KOPT-K1 (cell line): ENCODE results near the gene ATP1A3.
"Not testable (repeated sequence)": the region's sequence is repeated elsewhere in the genome, so short reads cannot be mapped to it uniquely, and the experiment has no call there.

ENCODE experiments used
- H3K27ac ChIP-seq: fragments of 200-600 bp; sonication (generic); 2 replicates; pipeline ENCODE4 v1.5.1; 2016; ENCODE audit warnings: antibody characterized with exemption, mild to moderate bottlenecking, low read depth, low read length; ENCODE audit not compliant: poor library complexity, severe bottlenecking
- H3K36me3 ChIP-seq: fragments of 200-600 bp; sonication (generic); 2 replicates; pipeline ENCODE4 v1.5.1; 2017; ENCODE audit warnings: antibody characterized with exemption, mild to moderate bottlenecking, low read length, moderate library complexity; ENCODE audit not compliant: insufficient read depth
- H3K9me3 ChIP-seq: fragments of 200-600 bp; sonication (generic); 2 replicates; pipeline ENCODE4 v1.5.1; 2017; ENCODE audit warnings: antibody characterized with exemption, low read length, mild to moderate bottlenecking; ENCODE audit not compliant: insufficient read depth, poor library complexity, severe bottlenecking

Gene ATP1A3

DNA sequence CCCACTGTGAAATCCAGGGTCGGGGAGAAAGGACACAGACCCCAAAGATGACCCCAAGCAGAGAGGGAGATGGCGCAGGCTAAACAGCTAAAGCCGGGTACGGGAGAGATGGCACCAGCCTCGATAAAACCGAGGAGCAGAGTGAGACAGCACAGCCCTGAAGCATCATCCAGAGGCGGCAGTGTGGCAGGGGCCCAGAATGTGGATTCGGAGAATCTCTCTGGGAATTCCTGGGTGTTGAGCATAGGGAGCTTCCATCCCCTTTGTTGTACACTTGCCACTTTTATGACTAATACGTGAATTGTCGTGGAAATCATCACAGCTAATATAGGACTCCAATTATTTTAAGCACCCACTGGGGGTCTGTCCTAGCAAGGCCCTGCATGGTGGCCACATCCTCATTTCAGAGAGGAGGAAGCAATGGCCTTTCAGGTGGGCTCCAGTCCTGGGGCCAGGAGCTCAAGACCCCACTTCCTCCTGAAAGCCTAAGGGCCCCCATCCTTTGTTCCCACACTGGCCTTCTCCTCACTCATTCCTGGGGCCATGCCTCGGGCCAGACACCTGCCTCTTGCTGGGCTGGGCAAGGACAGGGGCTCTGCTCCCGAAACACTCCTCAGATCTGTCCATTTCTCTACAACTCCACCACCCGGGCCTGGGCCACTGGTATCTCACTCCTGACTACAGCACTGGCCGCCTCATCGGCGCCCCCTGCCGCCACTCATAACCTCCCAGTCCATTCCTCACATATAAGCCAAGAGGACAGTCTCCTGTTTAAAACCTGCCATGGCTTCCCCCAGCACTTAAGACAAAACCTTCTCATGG is 29.3 kb upstream of the ATP1A3 start:
- Histone ChIP-seq H3K9me3 (no peaks in the 10 kb centered on the region), H3K27ac (no peak overlapping the region), H3K36me3 (no peaks in the 10 kb centered on the region)

DNA sequence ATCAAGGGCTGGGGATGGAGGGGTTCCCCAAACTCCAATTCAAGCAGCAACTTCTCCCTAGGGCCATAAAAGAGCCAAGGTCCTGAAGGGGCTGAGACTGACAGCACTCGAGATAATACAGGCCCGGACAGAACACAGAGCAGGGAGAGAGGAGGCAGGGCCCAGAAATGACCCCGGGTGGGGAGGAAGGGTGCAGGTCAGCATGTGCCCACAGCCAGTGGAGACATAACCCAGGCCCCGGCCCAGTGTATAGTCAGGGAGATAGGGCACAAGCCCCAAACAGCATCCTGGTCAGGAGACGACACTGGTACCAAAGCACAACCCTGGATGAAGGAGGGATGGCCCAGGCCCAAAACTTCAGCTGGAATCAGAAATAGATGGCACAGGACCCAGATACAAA is 28.6 kb upstream of the ATP1A3 start:
- Histone ChIP-seq H3K27ac (no peak overlapping the region), H3K9me3 (no peaks in the 10 kb centered on the region), H3K36me3 (no peaks in the 10 kb centered on the region)

DNA sequence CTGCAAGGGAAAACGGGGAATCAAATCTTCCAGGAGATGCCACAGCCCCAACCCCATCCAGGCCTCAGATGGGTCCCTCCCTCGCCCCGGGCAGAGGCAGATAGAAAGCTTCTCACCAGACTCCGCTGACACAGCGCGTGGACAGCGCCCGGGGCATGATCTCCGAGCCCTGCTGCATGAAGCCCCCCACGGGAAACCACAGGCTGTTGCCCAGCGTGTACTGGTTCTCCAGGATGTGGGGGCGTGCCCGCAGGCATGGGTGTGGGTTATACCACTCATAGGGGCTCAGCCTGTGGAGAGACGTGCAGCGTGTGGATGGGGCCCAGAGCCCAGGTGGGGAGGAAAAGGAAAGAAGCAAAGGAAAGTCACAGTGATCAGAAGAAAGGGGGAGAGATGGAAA is 27.2 kb upstream of the ATP1A3 start:
- no peaks in the 10 kb centered on the region for H3K9me3 ChIP-seq
- H3K27ac ChIP-seq: no peak overlapping the region
- no peaks in the 10 kb centered on the region for H3K36me3 ChIP-seq

DNA sequence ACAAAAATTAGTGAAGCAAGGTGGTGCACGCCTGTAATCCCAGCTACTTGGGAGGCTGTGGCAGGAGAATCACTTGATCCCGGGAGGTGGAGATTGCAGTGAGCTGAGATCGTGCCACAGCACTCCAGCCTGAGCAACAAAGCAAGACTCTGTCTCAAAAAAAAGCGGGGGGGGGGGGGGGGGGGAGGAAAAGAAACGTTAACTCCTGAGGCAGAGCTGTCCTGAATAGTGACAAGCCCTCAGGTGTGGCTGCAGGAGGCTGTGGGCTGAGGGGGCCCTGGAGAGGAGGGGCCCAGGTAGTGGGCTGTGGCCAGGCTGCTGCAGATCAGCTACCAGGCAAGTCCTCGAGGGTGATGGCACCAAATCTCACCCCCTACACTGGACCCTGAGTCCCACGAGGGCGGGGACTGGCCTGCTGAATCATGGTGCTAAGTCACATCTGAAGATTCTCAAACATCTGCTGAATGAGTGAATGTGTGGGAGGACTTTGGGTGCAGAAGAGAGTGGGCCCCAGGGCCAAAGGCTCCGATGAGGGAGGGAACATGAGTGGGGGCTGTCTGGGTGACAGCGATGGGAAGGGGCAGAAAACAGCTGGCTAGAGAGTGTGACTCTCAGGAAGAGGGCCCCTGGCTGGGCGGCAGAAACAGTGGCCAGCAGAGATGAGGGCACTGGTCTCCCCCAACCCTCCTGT is 24.6 kb upstream of the ATP1A3 start:
- Histone ChIP-seq H3K36me3 (no peaks in the 10 kb centered on the region), H3K27ac (no peak overlapping the region), H3K9me3 (no peaks in the 10 kb centered on the region)

DNA sequence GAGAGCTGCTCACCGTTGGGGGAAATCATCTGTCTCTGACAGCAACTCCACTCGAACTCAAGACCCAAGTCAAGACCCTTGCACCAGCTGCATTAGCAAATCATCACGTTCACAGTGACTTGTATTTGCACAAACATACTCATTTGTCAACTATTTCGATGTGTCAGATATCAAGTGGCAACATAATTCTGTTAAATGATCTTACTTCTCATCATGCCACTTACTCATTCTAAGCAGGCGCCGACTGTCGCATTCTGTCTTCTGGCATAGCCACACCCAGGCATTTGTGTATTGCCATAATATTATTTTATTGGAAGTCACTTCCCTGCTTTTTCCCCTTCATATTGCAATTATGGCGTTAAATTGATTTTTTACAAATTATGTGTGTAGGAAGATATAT is 23.0 kb upstream of the ATP1A3 start:
- Histone ChIP-seq H3K36me3 (no peaks in the 10 kb centered on the region), H3K27ac (no peak overlapping the region), H3K9me3 (no peaks in the 10 kb centered on the region)

DNA sequence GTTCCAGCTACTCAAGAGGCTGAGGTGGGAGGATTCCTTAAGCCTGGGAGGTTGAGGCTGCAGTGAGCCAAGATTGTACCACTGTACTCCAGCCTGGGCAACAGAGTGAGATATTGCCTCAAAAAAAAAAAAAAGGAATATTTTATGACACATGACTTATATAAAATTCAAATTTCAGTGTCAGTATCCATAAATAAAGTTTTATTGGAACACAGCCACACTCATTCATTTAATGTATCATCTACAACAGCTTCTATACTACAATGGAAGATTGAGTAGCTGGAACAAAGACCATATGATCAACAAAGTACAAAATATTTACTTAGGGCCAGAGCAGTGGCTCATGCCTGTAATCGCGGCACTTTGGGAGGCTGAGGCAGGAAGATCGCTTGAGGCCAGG is 18.7 kb upstream of the ATP1A3 start:
- not testable (repeated sequence) for H3K36me3 ChIP-seq, H3K27ac ChIP-seq, H3K9me3 ChIP-seq

DNA sequence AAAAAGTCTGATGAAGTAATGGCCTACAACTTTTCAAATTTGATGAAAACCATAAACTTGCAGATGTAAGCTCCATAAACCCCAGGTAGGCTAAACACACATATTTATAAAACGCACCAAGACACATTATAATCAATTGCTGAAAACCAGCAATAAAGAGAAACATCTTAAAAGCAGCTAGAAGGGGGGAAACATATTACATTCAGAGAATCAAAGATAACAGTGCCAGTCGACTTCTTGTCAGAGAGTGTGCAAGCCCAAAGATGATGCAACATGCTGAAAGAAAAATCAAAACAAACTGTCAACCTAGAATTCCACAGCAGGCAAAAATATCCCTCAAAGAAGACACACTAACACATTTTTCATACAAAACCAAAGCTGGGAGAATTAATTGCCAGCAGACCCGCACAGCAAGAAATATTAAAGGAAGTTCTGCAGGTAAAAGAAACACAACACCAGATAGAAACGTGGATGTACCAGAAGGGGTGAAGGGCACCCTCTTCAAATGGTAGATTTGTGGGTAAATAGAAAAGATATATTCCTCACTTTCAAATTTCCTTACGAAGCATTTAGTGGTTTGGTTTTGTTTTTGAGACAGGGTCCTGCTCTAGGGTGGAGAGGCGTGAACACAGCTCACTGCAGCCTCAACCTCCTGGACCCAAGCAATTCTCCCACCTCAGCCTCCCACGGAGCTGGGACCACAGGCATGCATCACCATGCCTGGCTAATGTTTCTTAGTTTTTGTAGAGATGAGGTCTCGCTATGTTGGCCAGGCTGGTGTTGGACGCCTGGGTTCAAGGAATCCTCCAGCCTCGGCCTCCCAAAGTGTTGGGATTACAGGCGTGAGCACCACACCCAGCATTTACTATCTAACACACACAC is 16.5 kb upstream of the ATP1A3 start:
- no peaks in the 10 kb centered on the region for H3K36me3 ChIP-seq
- no peaks in the 10 kb centered on the region for H3K9me3 ChIP-seq
- no peak overlapping the region for H3K27ac ChIP-seq

DNA sequence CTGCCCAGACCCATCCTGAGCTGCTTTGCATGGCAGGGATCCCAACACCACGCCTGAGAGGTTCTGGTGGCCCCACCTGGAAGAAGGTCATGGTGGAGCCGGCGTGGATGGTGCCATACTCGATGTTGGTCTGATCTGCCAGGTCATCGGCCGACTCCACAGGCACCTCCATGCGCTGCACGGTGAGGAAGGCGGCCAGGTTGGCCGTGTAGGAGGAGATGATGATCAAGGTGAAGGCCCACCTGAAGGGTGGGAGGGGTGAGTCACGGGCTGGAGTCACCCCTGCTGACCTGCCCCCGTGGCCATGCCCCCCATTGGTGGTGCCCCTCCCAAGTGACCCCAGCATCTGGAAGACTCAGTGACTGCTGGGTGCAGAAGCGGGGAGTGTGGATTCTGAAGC is 12.5 kb upstream of the ATP1A3 start:
- Histone ChIP-seq H3K36me3 (no peaks in the 10 kb centered on the region), H3K9me3 (no peaks in the 10 kb centered on the region), H3K27ac (no peak overlapping the region)

DNA sequence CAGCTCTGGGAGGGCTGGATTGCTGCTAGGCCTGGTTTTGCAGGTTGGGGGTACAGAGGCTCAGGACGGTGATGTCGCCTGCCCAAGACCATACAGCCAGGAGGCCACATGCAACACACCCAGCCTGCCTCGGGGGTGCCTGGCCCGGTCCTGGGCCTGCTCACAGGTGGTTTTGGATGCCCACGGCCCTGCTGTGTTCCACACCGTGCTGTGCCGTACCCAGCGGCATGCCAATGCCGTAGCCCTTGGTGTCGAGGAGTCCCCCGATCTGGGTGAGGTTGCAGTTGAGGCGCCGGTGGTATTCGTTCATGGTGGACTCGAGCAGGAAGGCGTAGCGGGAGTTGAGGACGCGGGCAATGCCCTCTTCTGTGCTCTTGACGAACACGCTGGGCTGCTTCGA is 11.5 kb upstream of the ATP1A3 start:
- Histone ChIP-seq H3K9me3 (no peaks in the 10 kb centered on the region), H3K36me3 (no peaks in the 10 kb centered on the region), H3K27ac (no peak overlapping the region)

DNA sequence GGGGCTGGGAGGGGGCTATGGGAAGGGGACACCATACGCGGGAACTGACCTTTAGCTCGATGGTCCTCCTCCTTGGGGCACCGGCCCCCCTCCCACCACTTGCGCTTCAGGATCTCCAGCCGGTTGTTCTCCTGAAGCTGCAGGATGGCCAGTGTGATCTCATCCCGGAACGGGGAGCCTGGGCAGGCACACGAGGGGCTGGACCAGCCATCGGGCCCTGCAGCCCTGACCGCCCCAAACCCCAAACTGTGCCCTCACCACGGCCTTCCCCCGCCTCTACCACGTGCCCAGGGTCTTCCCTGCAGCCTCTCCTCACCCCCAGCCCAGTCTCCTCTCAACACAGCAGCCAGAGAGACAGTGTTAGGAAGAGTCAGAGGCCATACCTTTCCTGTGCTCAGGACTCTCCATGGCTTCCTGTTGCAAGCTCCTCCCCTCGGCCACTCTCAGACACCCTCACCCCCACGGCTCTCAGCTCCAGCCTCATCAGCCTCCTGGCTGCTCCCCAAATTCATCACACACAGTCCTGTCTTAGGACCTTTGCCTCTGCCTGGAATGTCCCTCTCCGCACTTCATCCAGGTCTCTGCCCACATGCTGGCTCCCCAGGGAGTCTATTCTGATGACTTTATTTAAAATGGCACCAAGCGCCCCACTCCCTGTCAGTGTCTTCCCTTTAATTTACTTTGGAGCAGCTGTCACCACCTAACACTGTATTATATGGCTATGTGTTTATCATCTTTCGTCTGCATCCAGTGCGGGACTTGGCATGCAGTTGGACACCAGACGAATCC is 9.7 kb upstream of the ATP1A3 start:
- no peaks in the 10 kb centered on the region for H3K36me3 ChIP-seq
- H3K9me3 ChIP-seq: no peaks in the 10 kb centered on the region
- H3K27ac ChIP-seq: no peak overlapping the region

DNA sequence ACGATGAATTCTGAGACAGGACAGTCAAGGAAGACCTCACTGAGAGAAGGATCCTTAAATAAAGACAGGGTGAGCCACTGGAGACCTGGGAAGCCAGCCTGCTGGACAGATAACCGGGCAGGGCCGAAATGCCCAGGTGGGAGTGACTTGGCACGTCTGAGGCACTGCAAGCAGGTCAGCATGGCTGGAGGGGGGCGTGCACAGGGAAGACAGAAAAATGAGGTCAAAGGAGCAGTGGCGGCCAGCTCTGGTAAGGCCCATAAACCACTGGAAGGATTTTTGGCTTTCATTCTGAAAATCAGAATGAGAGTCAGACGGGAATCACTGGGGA is 5.8 kb upstream of the ATP1A3 start:
- Histone ChIP-seq H3K27ac (no peak overlapping the region), H3K36me3 (no peaks in the 10 kb centered on the region), H3K9me3 (no peaks in the 10 kb centered on the region)

DNA sequence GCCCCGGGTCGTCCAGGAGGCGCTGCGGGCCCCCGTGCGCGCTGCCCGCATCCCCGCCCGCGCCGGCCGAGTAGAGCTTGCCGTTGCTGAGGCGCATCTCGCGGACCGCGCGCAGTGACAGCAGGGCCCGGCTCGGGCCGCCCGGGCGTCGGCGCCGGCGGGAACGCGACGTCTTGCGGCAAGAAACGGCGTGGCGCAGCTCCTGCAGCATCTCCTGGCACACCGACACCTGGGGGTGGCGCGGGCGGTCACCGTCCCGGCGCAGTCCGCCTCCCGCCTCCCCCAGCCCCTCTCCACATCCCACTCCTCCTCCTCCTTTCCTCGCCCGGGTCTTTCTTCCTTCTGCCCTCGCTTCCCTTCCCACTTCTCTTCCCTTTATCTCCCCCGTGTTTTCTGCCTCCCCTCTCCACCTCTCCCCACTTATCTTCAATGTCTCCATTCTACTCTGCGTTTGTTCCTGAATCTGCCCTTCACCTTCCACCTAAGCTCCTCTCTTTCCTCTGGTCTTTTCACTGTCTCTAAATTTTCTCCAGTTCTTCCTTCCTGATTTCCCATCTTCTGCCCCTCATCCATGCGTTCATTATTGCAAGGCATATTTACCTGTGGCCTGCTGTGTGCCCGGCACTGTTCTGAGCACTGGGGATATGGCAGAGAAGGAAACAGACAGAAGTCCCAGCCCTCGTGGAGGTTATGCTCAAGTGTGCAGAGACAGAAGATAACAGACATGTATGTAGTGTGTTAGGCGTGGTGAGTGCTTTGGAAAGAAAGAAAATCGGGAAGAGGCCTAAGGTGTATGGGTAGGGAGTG is 5.2 kb upstream of the ATP1A3 start:
- H3K9me3 ChIP-seq: no peaks in the 10 kb centered on the region
- no peak overlapping the region for H3K27ac ChIP-seq
- no peaks in the 10 kb centered on the region for H3K36me3 ChIP-seq

DNA sequence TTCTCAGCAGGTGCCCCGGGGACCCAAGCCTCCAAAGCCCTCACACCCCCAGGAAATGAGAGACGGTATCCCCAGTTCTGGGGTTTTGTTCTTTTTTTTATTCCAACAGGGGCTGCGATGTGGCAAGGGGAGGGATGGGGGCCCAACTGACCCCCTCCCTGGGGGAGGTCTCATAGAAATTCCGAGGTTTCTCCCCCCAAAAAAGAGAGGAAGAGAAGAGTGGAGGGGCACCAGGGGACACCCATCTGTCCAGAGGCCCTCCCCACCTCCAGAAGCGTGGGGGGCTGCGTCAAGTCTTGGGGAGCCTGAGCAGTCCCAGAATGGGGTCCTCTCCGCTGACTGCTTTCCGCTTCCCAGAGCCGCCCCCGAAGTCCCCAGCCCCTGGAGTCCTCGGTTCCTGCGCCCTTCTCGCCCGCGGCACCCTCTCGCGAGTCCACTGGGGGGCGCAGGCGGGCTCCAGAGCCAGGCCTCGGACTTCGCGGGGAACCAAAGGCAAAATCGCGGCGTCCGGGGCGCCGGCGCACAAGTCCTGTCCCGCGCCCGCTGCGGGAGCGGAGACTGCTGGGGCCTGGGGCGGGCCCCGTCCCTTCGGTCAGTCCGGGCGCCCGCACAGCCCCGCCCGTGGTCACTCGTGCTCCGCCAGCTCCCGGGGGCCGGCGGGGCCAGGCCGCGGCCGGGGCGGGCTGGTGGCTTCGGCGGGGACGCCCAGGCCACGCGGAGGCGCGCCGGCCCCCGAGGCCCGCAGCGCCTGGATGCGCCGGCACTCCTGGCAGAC is 4.4 kb upstream of the ATP1A3 start:
- no peaks in the 10 kb centered on the region for H3K9me3 ChIP-seq
- no peak overlapping the region for H3K27ac ChIP-seq
- no peaks in the 10 kb centered on the region for H3K36me3 ChIP-seq

DNA sequence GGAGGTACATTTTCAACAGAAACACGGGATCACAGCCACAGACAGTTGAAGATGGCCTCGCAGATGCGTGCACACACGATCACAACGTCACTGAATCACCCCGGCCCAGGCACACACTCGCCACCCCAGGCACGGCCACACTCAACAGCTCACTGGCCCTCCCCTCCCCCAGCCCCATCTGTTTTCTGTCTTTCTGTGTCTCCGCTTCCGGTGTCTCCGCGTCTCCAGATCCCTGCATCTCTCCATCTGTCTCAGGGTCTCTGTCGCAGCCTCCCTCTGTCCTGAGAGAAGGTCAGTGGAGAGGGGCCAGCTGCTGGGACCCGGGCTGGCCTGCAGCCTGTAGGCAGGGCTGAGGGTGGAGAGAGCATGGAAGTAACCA is 3.8 kb upstream of the ATP1A3 start:
- Histone ChIP-seq H3K36me3 (no peaks in the 10 kb centered on the region), H3K9me3 (no peaks in the 10 kb centered on the region), H3K27ac (no peak overlapping the region)
